Measurements from ENCODE around the gene ROBO1.

- TF ChIP-seq CTCF (IDR thresholded peaks at IDR 0.05; ENCODE audit: low read depth, low read length, missing input control) (no peak), YY1 (IDR thresholded peaks at IDR 0.05) (no peak), MAX (IDR thresholded peaks at IDR 0.05) (no peak), TAF1 (conservative IDR thresholded peaks at IDR 0.05) (no peak)
Measured at GRCh38 chr3:78761126-78761525, 1006.7 kb downstream of the ROBO1 start.
